GM18520 (cell line): Measurements from ENCODE around the gene VMO1.

ENCODE experiments used
- ATAC-seq: cut with Tn5 transposase; IDR thresholded peaks from one replicate; pipeline ENCODE4 v1.9.1; 2021; ENCODE audit not compliant: unreplicated experiment

Gene VMO1

GRCh38 chr17:4800462-4801196 is 14.5 kb upstream of the VMO1 start:
- ATAC-seq: no peak

GRCh38 chr17:4796552-4796920 is 10.4 kb upstream of the VMO1 start:
- ATAC-seq: no peak

GRCh38 chr17:4795168-4795567 is 9.0 kb upstream of the VMO1 start:
- no peak for ATAC-seq

GRCh38 chr17:4790705-4791088 is 4.5 kb upstream of the VMO1 start:
- no peak for ATAC-seq

GRCh38 chr17:4789951-4790704 is 4.0 kb upstream of the VMO1 start:
- peak; percentile 84 for ATAC-seq

- ATAC-seq: no peak
Measured at GRCh38 chr17:4789701-4789950, 3.5 kb upstream of the VMO1 start.

- no peak for ATAC-seq
Measured at GRCh38 chr17:4788807-4789700, 2.9 kb upstream of the VMO1 start, which contains the start of gene GLTPD2. GLTPD2 (plus strand) TSS chr17:4788964; CDS start chr17:4789012, 48 bp downstream.

- no peak for ATAC-seq
Measured at GRCh38 chr17:4788159-4788806, 2.1 kb upstream of the VMO1 start.

GRCh38 chr17:4786516-4786915 is 352 bp upstream of the VMO1 start:
- no peak for ATAC-seq

- ATAC-seq: no peak
Measured at GRCh38 chr17:4785311-4786105, 656 bp downstream of the VMO1 start.

- no peak for ATAC-seq
Measured at GRCh38 chr17:4782652-4783051, 3.5 kb downstream of the VMO1 start.

GRCh38 chr17:4780325-4780955 is 5.7 kb downstream of the VMO1 start:
- ATAC-seq: no peak

GRCh38 chr17:4777969-4778760 is 8.0 kb downstream of the VMO1 start:
- ATAC-seq: no peak

GRCh38 chr17:4772235-4772613 is 13.9 kb downstream of the VMO1 start:
- no peak for ATAC-seq

GRCh38 chr17:4771519-4772234 is 14.5 kb downstream of the VMO1 start, which contains the start of gene TM4SF5:
TM4SF5 (plus strand) TSS chr17:4771886; CDS start chr17:4771923, 37 bp downstream.
- ATAC-seq: no peak

- ATAC-seq: no peak
Measured at GRCh38 chr17:4769628-4770027, 16.5 kb downstream of the VMO1 start.

GRCh38 chr17:4768298-4768697 is 17.9 kb downstream of the VMO1 start:
- ATAC-seq: no peak

GRCh38 chr17:4766723-4767122 is 19.4 kb downstream of the VMO1 start:
- ATAC-seq: no peak
